MCF 10A (cell line): ENCODE results near the gene HLA-DRA. TPM values are rescaled to one million over a fixed set of nuclear protein-coding genes. Genes with fewer than 3 reads are reported as not detected.
"Not testable (repeated sequence)": the region's sequence is repeated elsewhere in the genome, so short reads cannot be mapped to it uniquely, and the experiment has no call there.

Experiments
- BruUV-seq: library from RNA; stranded (reverse); fragments of 400-500 nt; replicated peaks from 2 replicates; lab custom pipeline; 2021; lab: Mats Ljungman, UMichigan
- CTCF ChIA-PET: fragments of 300-600 bp; sonication (Branson Sonifier 250); formaldehyde crosslinking; extraction: SDS; loops from one replicate; lab custom pipeline; 2021; ENCODE audit warnings: antibody characterized with exemption, inconsistent platforms; lab: Yijun Ruan, JAX
- POLR2A ChIA-PET: fragments of 300-600, 350-650 bp; sonication (Branson Sonifier 250); formaldehyde crosslinking; extraction: SDS; loops from one replicate; lab custom pipeline; 2020; ENCODE audit warnings: antibody characterized with exemption, inconsistent platforms; lab: Yijun Ruan, JAX
- DNase-seq: peaks from one replicate; pipeline ENCODE4 v3.0.0-alpha.2; 2018; ENCODE audit not compliant: unreplicated experiment
- H3K27ac Mint-ChIP-seq: one replicate; pipeline ENCODE4 v1.8.0; 2022; ENCODE audit warnings: mild to moderate bottlenecking, low read depth, mixed read lengths; ENCODE audit not compliant: unreplicated experiment
- H3K27me3 Mint-ChIP-seq: one replicate; pipeline ENCODE4 v1.8.0; 2022; ENCODE audit warnings: mixed read lengths; ENCODE audit not compliant: insufficient read depth, unreplicated experiment
- H3K36me3 Mint-ChIP-seq: one replicate; pipeline ENCODE4 v1.8.0; 2022; ENCODE audit warnings: mild to moderate bottlenecking, moderate library complexity, mixed read lengths; ENCODE audit not compliant: insufficient read depth, unreplicated experiment
- H3K4me1 Mint-ChIP-seq: one replicate; pipeline ENCODE4 v1.8.0; 2022; ENCODE audit warnings: mixed read lengths; ENCODE audit not compliant: insufficient read depth, unreplicated experiment
- H3K4me3 Mint-ChIP-seq: one replicate; pipeline ENCODE4 v1.8.0; 2022; ENCODE audit warnings: mild to moderate bottlenecking, moderate library complexity, mixed read lengths; ENCODE audit not compliant: unreplicated experiment
- H3K9me3 Mint-ChIP-seq: one replicate; pipeline ENCODE4 v1.8.0; 2022; ENCODE audit warnings: mixed read lengths; ENCODE audit not compliant: unreplicated experiment
- intact Hi-C: fragments of 100-400 bp; cut with micrococcal nuclease; formaldehyde crosslinking; loops from 2 replicates; pipeline ENCODE4 v1.14.1; 2022
- total RNA-seq: library from RNA; stranded (reverse); gene quantifications from 2 replicates; pipeline ENCODE4 v1.2.3, GENCODE V29; 2022
- TF ChIP-seq, protein P1 (sequence below): fragments of 200-600 bp; IDR thresholded peaks from one replicate; pipeline ENCODE4 v1.8.0; 2022; ENCODE audit warnings: antibody characterized with exemption, mild to moderate bottlenecking; ENCODE audit not compliant: unreplicated experiment

HLA-DRA gene
- total RNA-seq, 1 experiment from 2014 or later: not detected

DNA sequence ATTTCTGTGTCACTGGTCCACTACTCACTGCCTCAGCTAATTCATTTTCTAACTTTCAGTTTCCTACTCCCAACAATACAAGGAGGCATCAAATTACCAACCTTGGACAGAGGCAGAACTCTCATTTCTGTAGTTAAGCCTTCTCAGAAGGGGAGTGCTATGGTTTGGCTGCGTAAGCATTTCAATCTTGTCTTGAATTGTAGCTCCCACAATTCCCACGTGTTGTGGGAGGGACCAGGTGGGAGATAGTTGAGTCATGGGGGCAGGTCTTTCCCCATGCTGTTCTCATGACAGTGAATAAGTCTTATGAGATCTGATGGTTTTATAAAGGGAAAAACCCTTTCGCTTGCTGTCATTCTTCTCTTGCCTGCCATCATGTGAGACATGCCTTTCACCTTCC, 22.9 kb downstream of the HLA-DRA start:
- Mint-ChIP-seq H3K36me3 (no peaks in the 10 kb centered on the region), H3K9me3 (peaks cover 8% of the 10 kb centered on the region), H3K4me3 (no peak overlapping the region), H3K4me1 (no peaks in the 10 kb centered on the region), H3K27me3 (peaks cover 60% of the 10 kb centered on the region), H3K27ac (no peak overlapping the region)
- CTCF ChIA-PET: interaction anchor here (0.9 kb wide), 1 partner anchor 334 kb away, joined by 4 read pairs; no protein-coding TSS in a partner anchor
- TF ChIP-seq, protein P1, sequence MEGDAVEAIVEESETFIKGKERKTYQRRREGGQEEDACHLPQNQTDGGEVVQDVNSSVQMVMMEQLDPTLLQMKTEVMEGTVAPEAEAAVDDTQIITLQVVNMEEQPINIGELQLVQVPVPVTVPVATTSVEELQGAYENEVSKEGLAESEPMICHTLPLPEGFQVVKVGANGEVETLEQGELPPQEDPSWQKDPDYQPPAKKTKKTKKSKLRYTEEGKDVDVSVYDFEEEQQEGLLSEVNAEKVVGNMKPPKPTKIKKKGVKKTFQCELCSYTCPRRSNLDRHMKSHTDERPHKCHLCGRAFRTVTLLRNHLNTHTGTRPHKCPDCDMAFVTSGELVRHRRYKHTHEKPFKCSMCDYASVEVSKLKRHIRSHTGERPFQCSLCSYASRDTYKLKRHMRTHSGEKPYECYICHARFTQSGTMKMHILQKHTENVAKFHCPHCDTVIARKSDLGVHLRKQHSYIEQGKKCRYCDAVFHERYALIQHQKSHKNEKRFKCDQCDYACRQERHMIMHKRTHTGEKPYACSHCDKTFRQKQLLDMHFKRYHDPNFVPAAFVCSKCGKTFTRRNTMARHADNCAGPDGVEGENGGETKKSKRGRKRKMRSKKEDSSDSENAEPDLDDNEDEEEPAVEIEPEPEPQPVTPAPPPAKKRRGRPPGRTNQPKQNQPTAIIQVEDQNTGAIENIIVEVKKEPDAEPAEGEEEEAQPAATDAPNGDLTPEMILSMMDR: no peak
- DNase-seq: no peak
- BruUV-seq: no TSS peak
- intact Hi-C loops: no loop called here
- POLR2A ChIA-PET: interaction anchor here (0.9 kb wide), 1 partner anchor 57 kb away, joined by 3 read pairs; no protein-coding TSS in a partner anchor

DNA sequence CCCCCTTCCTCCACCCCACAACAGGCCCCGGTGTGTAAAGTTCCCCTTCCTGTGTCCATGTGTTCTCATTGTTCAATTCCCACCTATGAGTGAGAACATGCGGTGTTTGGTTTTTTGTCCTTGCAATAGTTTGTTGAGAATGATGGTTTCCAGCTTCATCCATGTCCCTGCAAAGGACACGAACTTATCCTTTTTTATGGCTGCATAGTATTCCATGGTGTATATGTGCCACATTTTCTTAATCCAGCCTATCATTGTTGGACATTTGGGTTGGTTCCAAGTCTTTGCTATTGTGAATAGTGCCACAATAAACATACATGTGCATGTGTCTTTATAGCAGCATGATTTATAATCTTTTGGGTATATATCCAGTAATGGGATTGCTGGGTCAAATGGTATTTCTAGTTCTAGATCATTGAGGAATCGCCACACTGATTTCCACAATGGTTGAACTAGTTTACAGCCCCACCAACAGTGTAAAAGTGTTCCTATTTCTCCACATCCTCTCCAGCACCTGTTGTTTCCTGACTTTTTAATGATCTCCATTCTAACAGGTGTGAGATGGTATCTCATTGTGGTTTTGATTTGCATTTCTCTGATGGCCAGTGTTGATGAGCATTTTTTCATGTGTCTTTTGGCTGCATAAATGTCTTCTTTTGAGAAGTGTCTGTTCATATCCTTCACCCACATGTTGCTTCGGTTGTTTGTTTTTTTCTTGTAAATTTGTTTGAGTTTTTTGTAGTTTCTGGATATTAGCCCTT, 28.2 kb downstream of the HLA-DRA start:
- intact Hi-C loops, BruUV-seq, H3K9me3 Mint-ChIP-seq, H3K4me1 Mint-ChIP-seq, H3K36me3 Mint-ChIP-seq, H3K4me3 Mint-ChIP-seq, CTCF ChIA-PET, POLR2A ChIA-PET, DNase-seq, H3K27ac Mint-ChIP-seq: not testable (repeated sequence)
- peaks cover 56% of the 10 kb centered on the region for H3K27me3 Mint-ChIP-seq

DNA sequence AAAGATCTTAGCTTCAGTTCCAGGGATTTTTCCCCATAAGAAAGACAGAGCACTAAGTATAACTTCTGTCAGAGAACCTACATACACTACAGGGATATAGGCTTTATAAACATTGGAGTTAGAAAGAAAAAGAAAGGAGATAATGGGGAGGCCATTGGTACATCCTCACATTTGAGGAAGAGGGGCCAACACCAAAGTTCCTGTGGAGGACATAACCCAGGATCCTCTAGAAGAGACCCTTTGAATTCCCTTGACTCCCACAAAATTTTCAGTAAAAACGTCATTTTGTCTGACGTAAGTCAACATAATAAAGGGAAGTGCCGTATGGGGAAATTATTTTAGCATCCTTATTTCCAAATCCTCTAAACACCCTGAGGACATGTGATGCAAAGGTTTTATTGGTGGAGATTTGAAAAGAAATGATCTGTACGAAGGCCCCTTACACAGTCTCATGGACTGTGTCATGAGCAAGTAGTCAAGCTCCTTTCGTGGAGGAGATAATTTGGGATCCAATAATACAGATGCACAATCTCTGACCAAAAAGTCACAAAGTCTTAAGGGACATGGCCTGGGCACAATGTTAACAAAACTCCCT, 33.2 kb downstream of the HLA-DRA start:
- H3K9me3 Mint-ChIP-seq: no peaks in the 10 kb centered on the region
- no peaks in the 10 kb centered on the region for H3K36me3 Mint-ChIP-seq
- ChIA-PET POLR2A (interaction anchor here (0.6 kb wide), 1 partner anchor 148 kb away, joined by 3 read pairs; no protein-coding TSS in a partner anchor), CTCF (no interaction called here)
- intact Hi-C loops: no loop called here
- H3K27ac Mint-ChIP-seq: no peak overlapping the region
- no peaks in the 10 kb centered on the region for H3K4me1 Mint-ChIP-seq
- H3K27me3 Mint-ChIP-seq: peaks cover 68% of the 10 kb centered on the region
- no TSS peak for BruUV-seq
- no peak for DNase-seq
- H3K4me3 Mint-ChIP-seq: no peak overlapping the region
- TF ChIP-seq, protein P1: no peak

DNA sequence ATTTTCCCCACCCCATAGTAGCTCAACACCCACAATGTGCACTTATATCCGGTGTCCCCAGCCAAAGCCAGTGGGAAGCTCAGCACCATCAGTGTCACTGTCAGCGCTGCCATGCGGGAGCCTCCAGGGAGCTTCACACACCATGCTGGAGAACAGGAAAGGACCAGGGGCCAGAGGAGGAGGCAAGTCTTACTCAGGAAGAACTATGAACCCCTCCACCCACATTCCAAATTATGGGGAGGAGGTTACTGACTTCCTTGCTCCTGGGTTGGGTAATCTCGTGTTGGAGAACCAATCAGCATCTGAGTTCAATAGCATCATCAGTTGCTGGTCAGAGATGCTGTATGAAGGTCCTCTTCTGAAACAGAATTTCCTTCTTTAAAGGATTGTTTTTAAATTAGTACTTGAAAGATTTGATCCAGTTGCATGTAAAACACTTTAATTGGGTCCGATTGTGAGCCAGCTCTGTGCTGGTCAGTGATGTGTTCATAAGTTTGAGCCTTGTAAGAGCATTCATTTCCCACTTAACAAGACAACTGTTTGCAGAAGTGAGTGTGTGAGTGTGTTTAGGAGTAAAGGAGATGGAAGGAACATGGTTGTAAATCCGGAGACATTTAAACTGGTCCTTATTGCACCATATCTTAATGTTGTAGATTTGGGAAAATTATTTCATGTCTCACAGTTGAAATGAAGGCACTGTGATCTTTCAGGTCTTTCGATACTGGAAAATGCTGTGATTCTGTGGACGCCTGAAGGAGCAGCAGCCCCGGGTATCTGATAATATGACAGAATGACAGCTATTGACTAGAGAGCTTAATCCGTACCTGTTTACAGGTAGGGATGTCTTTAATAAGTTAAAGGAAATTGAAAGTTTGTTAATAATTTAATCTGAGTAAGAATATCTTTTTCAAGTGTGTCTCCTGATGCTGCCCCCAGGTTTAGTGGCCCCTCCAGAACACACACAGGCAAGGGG, 34.0 kb downstream of the HLA-DRA start:
- H3K9me3 Mint-ChIP-seq, H3K27ac Mint-ChIP-seq, BruUV-seq, H3K4me3 Mint-ChIP-seq, intact Hi-C loops, H3K36me3 Mint-ChIP-seq, CTCF ChIA-PET, DNase-seq, H3K4me1 Mint-ChIP-seq: not testable (repeated sequence)
- H3K27me3 Mint-ChIP-seq: peaks cover 76% of the 10 kb centered on the region
- POLR2A ChIA-PET: interaction anchor here (0.6 kb wide), 1 partner anchor 147 kb away, joined by 3 read pairs; no protein-coding TSS in a partner anchor
